CD14-positive monocyte (primary cell): ENCODE results near the gene GRK2. TPM values are rescaled to one million over a fixed set of nuclear protein-coding genes. Genes with fewer than 3 reads are reported as not detected.

Experiments
- DNase-seq, 3 donors: peaks; one replicate each; pipeline ENCODE4 v3.0.0-alpha.2; 2011 to 2022
- H2AFZ ChIP-seq: 2 replicates; pipeline ENCODE4 v1.6.0; 2012; ENCODE audit warnings: mild to moderate bottlenecking, low read depth, low read length, inconsistent platforms; ENCODE audit not compliant: insufficient read depth, poor library complexity, severe bottlenecking
- H3K27ac ChIP-seq, 2 donors: 1 replicate in 1 of 2; 2 replicates in 1 of 2; pipeline ENCODE4 v1.5.1; 2012 to 2013; ENCODE audit warnings: low read length in 2 of 2, control low read depth in 1 of 2, inconsistent platforms in 1 of 2, low read depth in 1 of 2, mild to moderate bottlenecking in 1 of 2
- H3K27me3 ChIP-seq, 2 donors: one replicate each; pipeline versions ENCODE4 v1.6.0 to v1.6.1; 2011 to 2013; ENCODE audit warnings: low read length in 2 of 2; ENCODE audit not compliant: control insufficient read depth in 2 of 2, insufficient read depth in 2 of 2
- H3K36me3 ChIP-seq, 2 donors: replicated peaks in 1 of 2; 1 replicate in 1 of 2; 2 replicates in 1 of 2; pipeline versions ENCODE4 v1.5.1 to v1.6.1; 2012 to 2013; ENCODE audit warnings: low read length in 2 of 2, control low read depth in 1 of 2, inconsistent platforms in 1 of 2, mild to moderate bottlenecking in 1 of 2; ENCODE audit not compliant: insufficient read depth in 2 of 2, control insufficient read depth in 1 of 2
- H3K4me1 ChIP-seq, 2 donors: 1 replicate in 1 of 2; 2 replicates in 1 of 2; pipeline versions ENCODE4 v1.5.1 to v1.6.1; 2012 to 2013; ENCODE audit warnings: low read length in 2 of 2, control low read depth in 1 of 2, inconsistent platforms in 1 of 2, mild to moderate bottlenecking in 1 of 2, moderate library complexity in 1 of 2; ENCODE audit not compliant: insufficient read depth in 2 of 2, control insufficient read depth in 1 of 2
- H3K4me2 ChIP-seq: replicated peaks from 2 replicates; pipeline ENCODE3; 2012; ENCODE audit warnings: low read length, moderate library complexity, mild to moderate bottlenecking; ENCODE audit not compliant: poor library complexity, severe bottlenecking; ENCODE audit errors: extremely low read depth
- H3K4me3 ChIP-seq, 3 experiments: fragments of 200-600 bp in 1 of 3; sonication (generic) in 1 of 3; replicated peaks in 1 of 3; 1 replicate in 2 of 3; 2 replicates in 1 of 3; pipeline ENCODE4 v1.5.1; 2011 to 2013; ENCODE audit warnings: low read length in 3 of 3, mild to moderate bottlenecking in 3 of 3, control low read depth in 2 of 3, low read depth in 2 of 3, inconsistent platforms in 1 of 3, moderate library complexity in 1 of 3
- H3K79me2 ChIP-seq: 2 replicates; pipeline ENCODE4 v1.6.0; 2012; ENCODE audit warnings: mild to moderate bottlenecking, control low read depth, inconsistent platforms, low read length, moderate library complexity; ENCODE audit not compliant: insufficient read depth
- H3K9ac ChIP-seq: 2 replicates; pipeline ENCODE4 v1.6.0; 2017; ENCODE audit warnings: low read length, mild to moderate bottlenecking; ENCODE audit not compliant: insufficient read depth, poor library complexity, severe bottlenecking
- H3K9me3 ChIP-seq, 2 donors: replicated peaks in 1 of 2; 1 replicate in 1 of 2; 2 replicates in 1 of 2; pipeline versions ENCODE4 v1.5.1 to v1.6.1; 2012 to 2013; ENCODE audit warnings: low read length in 2 of 2, control low read depth in 1 of 2; ENCODE audit not compliant: control insufficient read depth in 1 of 2, insufficient read depth in 1 of 2
- H4K20me1 ChIP-seq: 2 replicates; pipeline ENCODE4 v1.6.0; 2012; ENCODE audit warnings: mild to moderate bottlenecking, low read length, control low read depth, moderate library complexity; ENCODE audit not compliant: insufficient read depth
- H3K27ac Mint-ChIP-seq, 7 donors: one replicate each; pipeline ENCODE4 v1.8.0; 2020; ENCODE audit warnings: mild to moderate bottlenecking in 7 of 7, mixed read lengths in 7 of 7, moderate library complexity in 6 of 7, inconsistent platforms in 2 of 7
- H3K27me3 Mint-ChIP-seq, 3 donors: one replicate each; pipeline ENCODE4 v1.8.0; 2021 to 2022; ENCODE audit warnings: low read depth in 3 of 3, mild to moderate bottlenecking in 3 of 3, mixed read lengths in 3 of 3, moderate library complexity in 3 of 3, inconsistent platforms in 1 of 3
- H3K36me3 Mint-ChIP-seq, 2 donors: one replicate each; pipeline ENCODE4 v1.8.0; 2020; ENCODE audit warnings: mixed read lengths in 2 of 2, inconsistent platforms in 1 of 2, mild to moderate bottlenecking in 1 of 2
- H3K4me1 Mint-ChIP-seq: one replicate; pipeline ENCODE4 v1.8.0; 2020; ENCODE audit warnings: mild to moderate bottlenecking, mixed read lengths
- H3K4me3 Mint-ChIP-seq, 2 donors: one replicate each; pipeline ENCODE4 v1.8.0; 2020; ENCODE audit warnings: mild to moderate bottlenecking in 2 of 2, mixed read lengths in 2 of 2, moderate library complexity in 1 of 2
- H3K9me3 Mint-ChIP-seq, 7 donors: one replicate each; pipeline ENCODE4 v1.8.0; 2020 to 2022; ENCODE audit warnings: mixed read lengths in 7 of 7, mild to moderate bottlenecking in 6 of 7, moderate library complexity in 6 of 7, inconsistent platforms in 2 of 7
- WGBS: methylation state at CpG from one replicate; pipeline ENCODE4 v1.1.5; 2013; ENCODE audit warnings: missing lambda C conversion rate; ENCODE audit not compliant: insufficient coverage; 5-methylcytosine and 5-hydroxymethylcytosine counted together
- intact Hi-C, 2 donors: fragments of 100-400 bp; cut with micrococcal nuclease; formaldehyde crosslinking; loops; one replicate each; pipeline versions ENCODE4 v1.15.0 to v1.15.1; 2023
- polyA plus RNA-seq, 3 donors: library from polyadenylated mRNA; depleted of rRNA in 1 of 3; unstranded in 2 of 3; stranded (reverse) in 1 of 3; fragments of 300-500 nt in 2 of 3; fragments of >200 nt in 1 of 3; fragmentation: Illumina TruSeq in 2 of 3; gene quantifications; 1 replicate in 2 of 3; 2 replicates in 1 of 3; pipeline ENCODE4 v1.2.3, GENCODE V29; 2012 to 2021
- TF ChIP-seq, protein P1 (sequence below): fragments of 200-600 bp; IDR thresholded peaks from one replicate; pipeline ENCODE4 v1.8.0; 2022; ENCODE audit warnings: antibody characterized with exemption, mild to moderate bottlenecking

GRK2 gene
- polyA plus RNA-seq, 3 donors, result 34.9 to 777 (median 43.0) TPM

DNA sequence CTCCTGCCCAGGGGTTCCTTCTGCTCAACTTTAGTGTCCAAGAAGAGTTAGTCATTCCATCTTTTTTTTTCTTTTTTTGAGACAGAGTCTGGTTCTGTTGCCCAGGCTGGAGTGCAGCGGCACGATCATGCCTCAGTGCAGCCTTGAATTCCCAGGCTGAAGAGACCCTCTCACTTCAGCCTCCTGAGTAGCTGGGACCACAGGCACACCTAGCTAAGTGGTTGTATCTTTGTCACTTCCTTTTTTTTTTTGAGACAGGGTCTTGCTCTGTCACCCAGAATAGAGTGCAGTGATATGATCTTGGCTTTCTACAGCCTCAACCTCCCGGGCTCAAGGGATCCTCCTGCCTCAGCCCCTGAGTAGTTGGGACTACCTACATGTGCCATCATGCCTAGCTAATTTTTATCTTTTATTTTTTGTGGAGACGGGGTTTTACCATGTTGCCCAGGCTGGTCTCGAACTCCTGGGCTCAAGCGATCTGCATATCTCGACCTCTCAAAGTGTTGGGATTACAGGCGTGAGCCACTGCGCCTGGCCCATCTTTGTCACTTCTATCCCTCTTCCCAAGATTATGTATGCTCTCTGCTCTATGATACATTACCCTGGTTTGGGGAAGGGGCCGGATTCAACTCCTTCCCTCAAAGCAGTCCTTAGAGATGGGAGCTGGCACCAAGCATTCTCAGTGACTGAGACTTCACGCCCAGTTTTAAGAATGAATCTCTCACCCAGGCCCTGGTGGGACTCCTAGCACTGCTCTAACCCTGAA lies 47.0 kb downstream of the GRK2 start:
- peak in 1 of 3 donors; percentile 14 for DNase-seq
- no peak overlapping the region for H2AFZ ChIP-seq
- H3K9me3 ChIP-seq, result no peaks in the 10 kb centered on the region
- peaks cover 0 to 2% of the 10 kb centered on the region in 2 donors for H3K27me3 ChIP-seq
- Mint-ChIP-seq H3K27ac (peak overlapping the region in 5 of 7 donors; percentile 6 to 86 (median 56)), H3K27me3 (peaks cover 2 to 7% (median 4%) of the 10 kb centered on the region in 3 donors), H3K4me3 (no peak overlapping the region), H3K9me3 (no peaks in the 10 kb centered on the region), H3K4me1 (peaks cover 36% of the 10 kb centered on the region), H3K36me3 (peaks cover 27 to 36% of the 10 kb centered on the region in 2 donors)
- intact Hi-C loops, result no loop called here
- peak overlapping the region in 1 of 3 experiments; percentile 6 for H3K4me3 ChIP-seq
- H3K9ac ChIP-seq, result no peak overlapping the region
- peaks cover 42 to 47% of the 10 kb centered on the region in 2 donors for H3K4me1 ChIP-seq
- H3K79me2 ChIP-seq, result no peaks in the 10 kb centered on the region
- peaks cover 7% of the 10 kb centered on the region for H4K20me1 ChIP-seq
- H3K4me2 ChIP-seq, result peak overlapping the region; percentile 14
- peak overlapping the region; percentile 16 to 40 for H3K27ac ChIP-seq
- peaks cover 33 to 35% of the 10 kb centered on the region in 2 donors for H3K36me3 ChIP-seq
- TF ChIP-seq, protein P1, sequence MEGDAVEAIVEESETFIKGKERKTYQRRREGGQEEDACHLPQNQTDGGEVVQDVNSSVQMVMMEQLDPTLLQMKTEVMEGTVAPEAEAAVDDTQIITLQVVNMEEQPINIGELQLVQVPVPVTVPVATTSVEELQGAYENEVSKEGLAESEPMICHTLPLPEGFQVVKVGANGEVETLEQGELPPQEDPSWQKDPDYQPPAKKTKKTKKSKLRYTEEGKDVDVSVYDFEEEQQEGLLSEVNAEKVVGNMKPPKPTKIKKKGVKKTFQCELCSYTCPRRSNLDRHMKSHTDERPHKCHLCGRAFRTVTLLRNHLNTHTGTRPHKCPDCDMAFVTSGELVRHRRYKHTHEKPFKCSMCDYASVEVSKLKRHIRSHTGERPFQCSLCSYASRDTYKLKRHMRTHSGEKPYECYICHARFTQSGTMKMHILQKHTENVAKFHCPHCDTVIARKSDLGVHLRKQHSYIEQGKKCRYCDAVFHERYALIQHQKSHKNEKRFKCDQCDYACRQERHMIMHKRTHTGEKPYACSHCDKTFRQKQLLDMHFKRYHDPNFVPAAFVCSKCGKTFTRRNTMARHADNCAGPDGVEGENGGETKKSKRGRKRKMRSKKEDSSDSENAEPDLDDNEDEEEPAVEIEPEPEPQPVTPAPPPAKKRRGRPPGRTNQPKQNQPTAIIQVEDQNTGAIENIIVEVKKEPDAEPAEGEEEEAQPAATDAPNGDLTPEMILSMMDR, result no peak
- WGBS, result 95% methylated on average over 8 of the region's 11 CpGs

DNA sequence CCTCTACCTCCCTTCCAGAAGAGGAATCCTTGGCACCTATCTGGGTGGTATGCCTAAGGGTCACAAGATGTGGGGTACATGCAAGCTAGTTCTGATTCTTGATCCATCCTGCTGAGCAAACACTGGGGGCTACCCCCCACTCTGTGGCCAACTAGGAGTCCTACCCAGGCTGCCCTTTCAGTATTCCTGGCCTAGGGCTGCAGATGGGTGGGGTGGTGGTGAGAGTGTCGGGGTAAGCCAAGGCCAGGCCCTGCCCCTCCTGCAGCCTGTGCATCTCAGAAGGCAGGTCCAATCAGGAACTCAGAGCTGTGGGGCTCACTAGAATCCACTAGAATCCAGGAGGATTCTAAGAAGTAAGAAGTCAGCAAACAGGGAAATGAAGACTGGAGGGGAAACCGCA lies 47.9 kb downstream of the GRK2 start:
- Histone ChIP-seq H3K4me3 (no peak overlapping the region), H3K79me2 (no peaks in the 10 kb centered on the region), H3K4me2 (no peak overlapping the region), H3K9me3 (no peaks in the 10 kb centered on the region), H3K4me1 (peaks cover 43 to 49% of the 10 kb centered on the region in 2 donors), H4K20me1 (peaks cover 4% of the 10 kb centered on the region), H3K27me3 (peaks cover 0 to 4% of the 10 kb centered on the region in 2 donors), H3K36me3 (peaks cover 24 to 26% of the 10 kb centered on the region in 2 donors), H2AFZ (no peak overlapping the region), H3K27ac (no peak overlapping the region), H3K9ac (no peak overlapping the region)
- TF ChIP-seq, protein P1, result no peak
- Mint-ChIP-seq H3K4me3 (peak overlapping the region in 1 of 2 donors; percentile 20), H3K36me3 (peaks cover 22 to 27% of the 10 kb centered on the region in 2 donors), H3K4me1 (peaks cover 40% of the 10 kb centered on the region), H3K27ac (no peak overlapping the region), H3K27me3 (peaks cover 4 to 15% (median 12%) of the 10 kb centered on the region in 3 donors), H3K9me3 (no peaks in the 10 kb centered on the region)
- WGBS, result no CpG with 5 or more reads among the region's 2 CpGs
- no peak for DNase-seq
- intact Hi-C loops, result no loop called here
